ENCODE results near the gene ZNF688. TPM values are rescaled to one million over a fixed set of nuclear protein-coding genes. Genes with fewer than 3 reads are reported as not detected.

ZNF688 gene
- total RNA-seq, 1 donor from 2014 or later = 18.7 TPM

DNA sequence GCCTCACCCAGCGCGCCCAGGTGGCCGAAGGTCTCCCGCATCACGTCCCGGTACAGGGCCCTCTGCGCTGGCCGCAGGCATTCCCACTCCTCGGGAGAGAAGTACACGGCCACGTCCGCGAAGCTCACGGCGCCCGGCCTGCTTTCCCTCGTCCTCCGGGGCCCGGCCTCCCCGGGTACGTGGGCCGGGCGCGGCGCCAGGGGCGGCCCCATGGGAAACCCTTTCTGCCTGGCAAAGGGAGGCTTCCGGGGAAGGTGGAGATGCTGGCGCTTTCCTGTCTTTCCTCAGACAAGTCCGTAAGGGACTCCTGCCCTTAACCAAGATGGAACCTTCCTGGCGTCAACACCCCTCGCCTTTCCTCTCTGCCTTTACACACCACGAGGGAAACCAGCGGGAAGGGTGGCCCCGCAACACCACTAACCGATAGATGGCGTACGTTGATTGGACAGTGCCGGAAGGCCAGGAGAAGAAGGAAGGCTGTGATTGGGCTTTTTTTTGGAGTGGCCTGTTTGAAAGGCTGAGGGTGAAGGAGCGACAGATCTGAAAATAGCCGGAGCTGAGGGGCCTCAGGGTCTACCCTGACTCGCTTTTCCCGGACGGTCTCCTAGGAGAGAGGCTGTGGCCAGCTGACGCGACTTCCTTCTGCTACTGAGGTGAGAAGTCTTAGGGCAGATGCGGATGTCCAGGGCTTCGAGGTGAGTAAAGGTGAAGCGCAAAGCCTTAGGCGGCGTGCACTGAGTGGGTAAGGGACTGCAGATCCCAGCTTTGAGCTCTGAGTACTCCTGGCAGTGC lies 14.1 kb upstream of the ZNF688 start, which contains the start of gene ZNF785:
ZNF785 (minus strand) TSS at position 298 of the 792 bp plus-strand sequence; CDS start at position 212, 86 bp downstream.
- peak; percentile 92 for DNase-seq
- TF ChIP-seq CTCF (IDR thresholded peaks at IDR 0.05; ENCODE audit: partially characterized antibody, unreplicated experiment) = peak; percentile 29
- H3K4me3 Mint-ChIP-seq (ENCODE audit: unreplicated experiment) = peak within 1 kb of the TSS; percentile 94
- H3K27ac Mint-ChIP-seq (ENCODE audit: unreplicated experiment) = peak within 1 kb of the TSS; percentile 92
- H3K4me1 Mint-ChIP-seq (ENCODE audit: low read depth, unreplicated experiment) = peaks cover 3% of the 10 kb centered on the region
- H3K36me3 Mint-ChIP-seq (ENCODE audit: unreplicated experiment) = no peaks in the 10 kb centered on the region
- H3K27me3 Mint-ChIP-seq (ENCODE audit: unreplicated experiment) = peaks cover 6% of the 10 kb centered on the region
- H3K9me3 Mint-ChIP-seq (ENCODE audit: unreplicated experiment) = peaks cover 9% of the 10 kb centered on the region

- Mint-ChIP-seq H3K4me3 (ENCODE audit: unreplicated experiment) (peak overlapping the region; percentile 91), H3K27ac (ENCODE audit: unreplicated experiment) (peak overlapping the region; percentile 88), H3K4me1 (ENCODE audit: low read depth, unreplicated experiment) (peaks cover 3% of the 10 kb centered on the region), H3K36me3 (ENCODE audit: unreplicated experiment) (no peaks in the 10 kb centered on the region), H3K9me3 (ENCODE audit: unreplicated experiment) (peaks cover 9% of the 10 kb centered on the region), H3K27me3 (ENCODE audit: unreplicated experiment) (peaks cover 6% of the 10 kb centered on the region)
- DNase-seq = peak; percentile 23
- TF ChIP-seq CTCF (IDR thresholded peaks at IDR 0.05; ENCODE audit: partially characterized antibody, unreplicated experiment) = no peak
Measured at GRCh38 chr16:30585022-30585399, 13.5 kb upstream of the ZNF688 start.

DNA sequence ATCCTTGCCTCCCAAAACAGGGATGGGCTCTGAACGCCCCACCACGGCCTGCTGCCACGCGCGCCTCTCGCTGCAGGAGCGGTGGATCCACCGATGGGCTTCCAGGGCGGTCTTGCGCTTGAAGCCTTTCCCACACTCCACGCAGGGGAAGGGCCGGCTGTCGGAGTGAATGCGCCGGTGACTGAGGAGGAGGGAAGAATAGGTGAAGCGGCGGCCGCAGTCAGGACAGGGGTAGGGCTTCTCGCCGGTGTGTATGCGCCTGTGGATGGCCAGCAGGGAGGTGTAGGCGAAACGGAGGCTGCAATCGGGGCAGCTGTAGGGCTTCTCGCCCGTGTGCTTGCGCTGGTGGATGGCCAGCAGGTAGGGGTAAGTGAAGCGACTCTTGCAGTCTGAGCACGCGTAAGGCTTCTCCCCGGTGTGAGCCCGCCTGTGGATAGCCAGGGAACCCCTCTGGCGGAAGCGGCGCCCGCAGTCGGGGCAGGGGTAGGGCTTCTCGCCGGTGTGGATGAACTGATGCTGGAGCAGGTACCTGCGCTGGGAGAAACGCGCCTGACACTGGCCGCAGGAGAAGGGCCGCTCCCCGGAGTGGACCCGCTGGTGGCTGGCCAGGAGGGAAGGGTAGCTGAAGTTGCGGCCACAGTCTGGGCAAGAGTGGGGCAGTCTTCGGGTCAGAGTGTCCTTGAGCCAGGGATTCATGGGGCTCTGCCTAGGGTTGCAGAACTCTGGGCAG lies 11.3 kb upstream of the ZNF688 start:
- no peaks in the 10 kb centered on the region for H3K36me3 Mint-ChIP-seq (ENCODE audit: unreplicated experiment)
- H3K27ac Mint-ChIP-seq (ENCODE audit: unreplicated experiment) = no peak overlapping the region
- no peak for TF ChIP-seq CTCF (IDR thresholded peaks at IDR 0.05; ENCODE audit: partially characterized antibody, unreplicated experiment)
- peak overlapping the region; percentile 6 for H3K4me3 Mint-ChIP-seq (ENCODE audit: unreplicated experiment)
- peaks cover 6% of the 10 kb centered on the region for H3K27me3 Mint-ChIP-seq (ENCODE audit: unreplicated experiment)
- H3K9me3 Mint-ChIP-seq (ENCODE audit: unreplicated experiment) = peaks cover 9% of the 10 kb centered on the region
- DNase-seq = no peak
- H3K4me1 Mint-ChIP-seq (ENCODE audit: low read depth, unreplicated experiment) = peaks cover 3% of the 10 kb centered on the region

GRCh38 chr16:30581457-30581856 lies 9.9 kb upstream of the ZNF688 start:
- Mint-ChIP-seq H3K27me3 (ENCODE audit: unreplicated experiment) (peaks cover 6% of the 10 kb centered on the region), H3K9me3 (ENCODE audit: unreplicated experiment) (peaks cover 9% of the 10 kb centered on the region), H3K4me1 (ENCODE audit: low read depth, unreplicated experiment) (peaks cover 3% of the 10 kb centered on the region), H3K4me3 (ENCODE audit: unreplicated experiment) (peak overlapping the region; percentile 46), H3K27ac (ENCODE audit: unreplicated experiment) (no peak overlapping the region), H3K36me3 (ENCODE audit: unreplicated experiment) (no peaks in the 10 kb centered on the region)
- no peak for DNase-seq
- no peak for TF ChIP-seq CTCF (IDR thresholded peaks at IDR 0.05; ENCODE audit: partially characterized antibody, unreplicated experiment)

GRCh38 chr16:30574678-30575077 lies 3.2 kb upstream of the ZNF688 start:
- Mint-ChIP-seq H3K27me3 (ENCODE audit: unreplicated experiment) (peaks cover 4% of the 10 kb centered on the region), H3K4me3 (ENCODE audit: unreplicated experiment) (peak overlapping the region; percentile 20), H3K27ac (ENCODE audit: unreplicated experiment) (no peak overlapping the region), H3K36me3 (ENCODE audit: unreplicated experiment) (no peaks in the 10 kb centered on the region), H3K9me3 (ENCODE audit: unreplicated experiment) (peaks cover 7% of the 10 kb centered on the region), H3K4me1 (ENCODE audit: low read depth, unreplicated experiment) (peaks cover 9% of the 10 kb centered on the region)
- no peak for DNase-seq
- TF ChIP-seq CTCF (IDR thresholded peaks at IDR 0.05; ENCODE audit: partially characterized antibody, unreplicated experiment) = no peak
